Heart right ventricle (tissue), 16 donors: ENCODE data around the gene PLEKHG4B. TPM values are rescaled to one million over a fixed set of nuclear protein-coding genes. Genes with fewer than 3 reads are reported as not detected.

ENCODE experiments used
- ATAC-seq, 8 donors: fragments of 200-7000 bp; cut with Tn5 transposase; one replicate each; pipeline ENCODE4 v1.9.1; 2020; ENCODE audit warnings: mild to moderate bottlenecking in 8 of 8, moderate library complexity in 8 of 8, moderate number of reproducible peaks in 1 of 8
- DNase-seq, 2 donors: peaks; one replicate each; pipeline ENCODE4 v3.0.0-alpha.2; 2020
- H3K27ac ChIP-seq, 10 donors: fragments of 200-600 bp; sonication (generic) in 2 of 10; one replicate each; pipeline versions ENCODE4 v1.5.0 to v1.8.0; 2020 to 2022; ENCODE audit warnings: mild to moderate bottlenecking in 3 of 10
- H3K27me3 ChIP-seq, 7 donors: fragments of 200-600 bp; one replicate each; pipeline ENCODE4 v1.8.0; 2021 to 2022; ENCODE audit warnings: mild to moderate bottlenecking in 2 of 7
- H3K36me3 ChIP-seq, 9 donors: fragments of 200-600 bp; sonication (generic) in 1 of 9; one replicate each; pipeline versions ENCODE4 v1.5.0 to v1.8.0; 2020 to 2022; ENCODE audit warnings: mild to moderate bottlenecking in 2 of 9
- H3K4me1 ChIP-seq, 9 donors: fragments of 200-600 bp; sonication (generic) in 1 of 9; one replicate each; pipeline versions ENCODE4 v1.5.0 to v1.8.0; 2020 to 2022; ENCODE audit warnings: mild to moderate bottlenecking in 4 of 9
- H3K4me3 ChIP-seq, 10 donors: fragments of 200-600 bp; sonication (generic) in 2 of 10; one replicate each; pipeline versions ENCODE4 v1.5.0 to v1.8.0; 2020 to 2022; ENCODE audit warnings: mild to moderate bottlenecking in 7 of 10, moderate library complexity in 2 of 10
- H3K9me3 ChIP-seq, 11 donors: fragments of 200-600 bp in 10 of 11; sonication (generic) in 2 of 11; one replicate each; pipeline versions ENCODE4 v1.5.0 to v1.8.0; 2013 to 2022; ENCODE audit warnings: mild to moderate bottlenecking in 2 of 11, control low read depth in 1 of 11, moderate library complexity in 1 of 11
- WGBS, 2 donors: extraction: QIAGEN DNeasy Blood & Tissue Kit; methylation state at CpG; one replicate each; pipeline ENCODE4 v1.1.7; 2013; ENCODE audit warnings: inconsistent platforms in 1 of 2; 5-methylcytosine and 5-hydroxymethylcytosine counted together
- intact Hi-C, 10 donors: fragments of 100-400 bp; cut with DNase I; formaldehyde crosslinking; loops; one replicate each; pipeline versions ENCODE4 v1.11.1 to v1.14.2; 2022
- polyA plus RNA-seq, 2 donors: library from polyadenylated mRNA; stranded (reverse); fragments of 200-250 nt; gene quantifications; one replicate each; pipeline ENCODE4 v1.2.3, GENCODE V29; 2013
- total RNA-seq, 10 donors: library from RNA; stranded (reverse); fragmentation: NEBNext Ultra II Directional in 3 of 10; extraction: Animal tissue kit (Norgen Biotek cat#: 25700) in 3 of 10; gene quantifications; one replicate each; pipeline versions ENCODE4 v1.2.1 to v1.2.4, GENCODE V29; 2021 to 2023
- TF ChIP-seq, protein P1 (sequence below), 9 donors: fragments of 200-600 bp; sonication (generic) in 2 of 9; IDR thresholded peaks; one replicate each; pipeline versions ENCODE4 v1.5.0 to v1.8.0; 2021 to 2022; ENCODE audit warnings: antibody characterized with exemption in 9 of 9, mild to moderate bottlenecking in 5 of 9, moderate library complexity in 1 of 9
- donor health status: Arrhythmogenic right ventricular cardiomyopathy.
- donor health status: ischemic (EF 13 %, LVEDD 7.1; RV severe dilation, severe dysfunction).
- donor health status: healthy with polysubstance abuse.
- donor health status: DM: no; HTN: yes; CAD: no.
- donor health status: DM: no; HTN: no; CAD: no.
- donor health status: ischemic (EF 25% LVEDD 6.9; RV normal size, moderate dysfunction).
- donor health status: ischemic (EF 25% LVEDD 5.7; RV mildly dilated, moderate dysfunction).
- donor health status: healthy.
- donor health status: DM: yes; HTN: yes; CAD: no.
- donor health status: Ischemic cardiomyopathy.
- donor health status: ischemic (EF 35%, LVEDD 5.7; RV mildly dilated, moderate dysfunction).
- donor health status: nonischemic (EF 11% LVEDD 7.7; RV severe dilation, severe dysfunction).
- donor health status: DM: yes; HTN: yes; CAD: no.
- donor health status: PGD.
- donor health status: ischemic (EF 29% LVEDD 5.4; RV normal size, mild dysfunction).
- donor health status: nonischemic (EF 23%, LVEDD 6.1; RV moderate dilation, normal function).

Gene PLEKHG4B
- total and polyA plus RNA-seq, 12 donors = under 0.01 to 0.14 (median 0.05) TPM; not detected in 8

GRCh38 chr5:185095-186070, 93.4 kb downstream of the PLEKHG4B start:
- Histone ChIP-seq H3K9me3 (no peaks in the 10 kb centered on the region), H3K4me3 (no peak overlapping the region), H3K27me3 (peaks cover 0 to 8% (median 0%) of the 10 kb centered on the region in 7 donors), H3K36me3 (no peaks in the 10 kb centered on the region), H3K27ac (no peak overlapping the region), H3K4me1 (peaks cover 0 to 27% (median 18%) of the 10 kb centered on the region in 9 donors)
- intact Hi-C loops = loop anchor here in 1 of 10 donors (5.0 kb wide), 1 partner anchor 247 kb away; no protein-coding TSS in a partner anchor
- ATAC-seq (no peak), DNase-seq (no peak)
- TF ChIP-seq, protein P1, sequence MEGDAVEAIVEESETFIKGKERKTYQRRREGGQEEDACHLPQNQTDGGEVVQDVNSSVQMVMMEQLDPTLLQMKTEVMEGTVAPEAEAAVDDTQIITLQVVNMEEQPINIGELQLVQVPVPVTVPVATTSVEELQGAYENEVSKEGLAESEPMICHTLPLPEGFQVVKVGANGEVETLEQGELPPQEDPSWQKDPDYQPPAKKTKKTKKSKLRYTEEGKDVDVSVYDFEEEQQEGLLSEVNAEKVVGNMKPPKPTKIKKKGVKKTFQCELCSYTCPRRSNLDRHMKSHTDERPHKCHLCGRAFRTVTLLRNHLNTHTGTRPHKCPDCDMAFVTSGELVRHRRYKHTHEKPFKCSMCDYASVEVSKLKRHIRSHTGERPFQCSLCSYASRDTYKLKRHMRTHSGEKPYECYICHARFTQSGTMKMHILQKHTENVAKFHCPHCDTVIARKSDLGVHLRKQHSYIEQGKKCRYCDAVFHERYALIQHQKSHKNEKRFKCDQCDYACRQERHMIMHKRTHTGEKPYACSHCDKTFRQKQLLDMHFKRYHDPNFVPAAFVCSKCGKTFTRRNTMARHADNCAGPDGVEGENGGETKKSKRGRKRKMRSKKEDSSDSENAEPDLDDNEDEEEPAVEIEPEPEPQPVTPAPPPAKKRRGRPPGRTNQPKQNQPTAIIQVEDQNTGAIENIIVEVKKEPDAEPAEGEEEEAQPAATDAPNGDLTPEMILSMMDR (IDR thresholded peaks at IDR 0.05) = no peak
- WGBS, 2 donors = 81 to 87% methylated on average over 21 of the region's 21 CpGs

- Histone ChIP-seq H3K27ac (no peak overlapping the region), H3K9me3 (no peaks in the 10 kb centered on the region), H3K27me3 (peaks cover 0 to 17% (median under 1%) of the 10 kb centered on the region in 7 donors), H3K4me1 (peaks cover 0 to 34% (median 20%) of the 10 kb centered on the region in 9 donors), H3K4me3 (no peak overlapping the region), H3K36me3 (no peaks in the 10 kb centered on the region)
- 73 to 80% methylated on average over 28 of the region's 28 CpGs for WGBS, 2 donors
- DNase-seq (no peak), ATAC-seq (no peak)
- TF ChIP-seq, protein P1 (IDR thresholded peaks at IDR 0.05) = no peak
- intact Hi-C loops = loop anchor here in 1 of 10 donors (5.0 kb wide), 1 partner anchor 246 kb away; no protein-coding TSS in a partner anchor
Measured at GRCh38 chr5:186091-187041, 94.4 kb downstream of the PLEKHG4B start.

- Histone ChIP-seq H3K4me3 (no peak overlapping the region), H3K27me3 (peaks cover 0 to 24% (median 5%) of the 10 kb centered on the region in 7 donors), H3K36me3 (no peaks in the 10 kb centered on the region), H3K27ac (no peak overlapping the region), H3K4me1 (peaks cover 6 to 41% (median 20%) of the 10 kb centered on the region in 9 donors), H3K9me3 (no peaks in the 10 kb centered on the region)
- DNase-seq = no peak
- intact Hi-C loops = loop anchor here in 1 of 10 donors (5.0 kb wide), 1 partner anchor 245 kb away; no protein-coding TSS in a partner anchor
- TF ChIP-seq, protein P1 (IDR thresholded peaks at IDR 0.05) = no peak
- WGBS, 2 donors = 83 to 88% methylated on average over 13 of the region's 13 CpGs
- no peak for ATAC-seq
Measured at GRCh38 chr5:187042-187431, 95.1 kb downstream of the PLEKHG4B start.
